GM19193 (cell line): ENCODE data around the gene TRDMT1.

ENCODE experiments used
- POLR2A ChIP-seq: IDR thresholded peaks from 4 replicates; pipeline ENCODE4 v1.6.1; 2011; ENCODE audit not compliant: insufficient read depth, insufficient read length; ENCODE audit errors: extremely low read depth

TRDMT1 gene

GRCh38 chr10:17144757-17145156, 56.7 kb downstream of the TRDMT1 start:
- TF ChIP-seq POLR2A = no peak

GRCh38 chr10:17144032-17144431, 57.4 kb downstream of the TRDMT1 start:
- no peak for TF ChIP-seq POLR2A

- no peak for TF ChIP-seq POLR2A
Observed at GRCh38 chr10:17143055-17143690, 58.3 kb downstream of the TRDMT1 start.

- no peak for TF ChIP-seq POLR2A
Observed at GRCh38 chr10:17141504-17142229, 59.8 kb downstream of the TRDMT1 start.

- TF ChIP-seq POLR2A = no peak
Observed at GRCh38 chr10:17140386-17140761, 61.1 kb downstream of the TRDMT1 start.

GRCh38 chr10:17138460-17139042, 62.9 kb downstream of the TRDMT1 start:
- TF ChIP-seq POLR2A = no peak

- no peak for TF ChIP-seq POLR2A
Observed at GRCh38 chr10:17134737-17135260, 66.7 kb downstream of the TRDMT1 start.

- no peak for TF ChIP-seq POLR2A
Observed at GRCh38 chr10:17134282-17134681, 67.2 kb downstream of the TRDMT1 start.

- TF ChIP-seq POLR2A = no peak
Observed at GRCh38 chr10:17129741-17130140, 71.7 kb downstream of the TRDMT1 start, which contains the start of gene CUBN. TSS of gene CUBN (minus strand) at chr10:17129811. CDS start at chr10:17129765, 46 bp downstream.

GRCh38 chr10:17128261-17128660, 73.2 kb downstream of the TRDMT1 start:
- no peak for TF ChIP-seq POLR2A

- TF ChIP-seq POLR2A = no peak
Observed at GRCh38 chr10:17126327-17126726, 75.1 kb downstream of the TRDMT1 start.

GRCh38 chr10:17125206-17125893, 76.1 kb downstream of the TRDMT1 start:
- no peak for TF ChIP-seq POLR2A

GRCh38 chr10:17123961-17124360, 77.5 kb downstream of the TRDMT1 start:
- no peak for TF ChIP-seq POLR2A

GRCh38 chr10:17122726-17123661, 78.5 kb downstream of the TRDMT1 start:
- TF ChIP-seq POLR2A = no peak
